ENCODE data around the gene OR2G6. TPM values are rescaled to one million over a fixed set of nuclear protein-coding genes. Genes with fewer than 3 reads are reported as not detected.

OR2G6 gene
- total RNA-seq: not detected

DNA sequence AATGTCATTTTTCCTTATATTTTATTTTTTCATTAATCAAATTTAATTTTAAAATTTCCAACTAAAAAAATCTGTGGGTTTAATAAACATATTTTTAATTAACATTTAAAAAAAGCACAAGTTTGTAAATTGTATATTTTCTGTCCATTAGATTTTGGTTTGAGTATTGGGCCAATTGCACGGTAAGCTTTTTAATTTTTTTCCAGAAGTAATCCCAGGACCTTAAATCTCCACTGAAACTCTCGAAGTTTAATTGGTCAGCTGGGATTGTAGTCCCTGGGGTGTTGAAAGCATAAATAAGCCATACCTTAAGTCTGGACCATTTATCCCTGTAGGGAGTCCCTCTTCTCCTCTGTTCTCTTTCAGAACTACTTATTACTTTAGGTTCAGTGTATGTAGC, at the start of gene OR2G6:
Gene OR2G6 (plus strand): TSS at position 301 of the 400 bp plus-strand sequence. CDS start 13,574 bp downstream, outside the sequence.

DNA sequence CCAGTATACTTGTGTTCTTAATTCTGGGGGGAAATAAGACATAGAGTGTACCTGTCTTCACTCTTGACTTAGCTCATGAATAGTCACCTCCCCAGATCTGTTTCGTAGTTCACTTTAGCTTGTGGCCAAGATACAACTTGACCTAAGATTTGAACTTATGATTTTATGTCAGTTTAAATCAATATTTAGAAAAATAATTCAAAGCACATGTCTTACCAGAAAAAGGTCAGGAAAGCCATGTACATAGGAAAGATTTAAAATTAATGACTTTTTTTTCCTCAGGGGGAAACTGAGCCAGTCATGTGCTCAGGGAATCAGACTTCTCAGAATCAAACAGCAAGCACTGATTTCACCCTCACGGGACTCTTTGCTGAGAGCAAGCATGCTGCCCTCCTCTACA, 34.8 kb upstream of the OR2G6 start, which contains the start of gene OR2T3:
Gene OR2T3 (plus strand): TSS at position 301 of the 400 bp plus-strand sequence. CDS start 0 bp downstream, at position 301.

GRCh38 chr1:248488289-248488688, 19.6 kb upstream of the OR2G6 start, which contains the start of gene OR2T5:
TSS of gene OR2T5 (plus strand) at chr1:248488589. CDS start at chr1:248488589, 0 bp downstream.

GRCh38 chr1:248562672-248563071, 54.8 kb downstream of the OR2G6 start, which contains the start of gene OR2T29:
TSS of gene OR2T29 (minus strand) at chr1:248562772. CDS start at chr1:248559491, 3,281 bp downstream.

GRCh38 chr1:248574657-248575056, 66.8 kb downstream of the OR2G6 start, which contains the start of gene OR2T34:
TSS of gene OR2T34 (minus strand) at chr1:248574757. CDS start at chr1:248574757, 0 bp downstream.

Other genes starting within 250 kb of the OR2G6 start
- not detected for gene OR2T33, start 230.1 kb upstream of the OR2G6 start, total RNA-seq
- not detected for gene OR2T12, start 204.6 kb upstream of the OR2G6 start, total RNA-seq
- gene OR2M7, start 183.5 kb upstream of the OR2G6 start, total RNA-seq: not detected
- not detected for gene OR14C36, start 159.3 kb upstream of the OR2G6 start, total RNA-seq
- gene OR2T4, start 146.4 kb upstream of the OR2G6 start, total RNA-seq: not detected
- gene OR2T6, start 132.3 kb upstream of the OR2G6 start, total RNA-seq: not detected
- not detected for gene OR2T1, start 105.0 kb upstream of the OR2G6 start, total RNA-seq
- not detected for gene OR2T2, start 62.4 kb upstream of the OR2G6 start, total RNA-seq
- not detected for gene OR2T3, start 34.7 kb upstream of the OR2G6 start, total RNA-seq
- not detected for gene OR2T5, start 19.5 kb upstream of the OR2G6 start, total RNA-seq
- gene OR2T29, start 54.7 kb downstream of the OR2G6 start, total RNA-seq: not detected
- not detected for gene OR2T34, start 66.7 kb downstream of the OR2G6 start, total RNA-seq
- not detected for gene OR2T10, start 89.6 kb downstream of the OR2G6 start, total RNA-seq
- not detected for gene OR2T11, start 127.0 kb downstream of the OR2G6 start, total RNA-seq
- gene OR2T35, start 137.2 kb downstream of the OR2G6 start, total RNA-seq: not detected
- not detected for gene OR2T27, start 147.5 kb downstream of the OR2G6 start, total RNA-seq
- gene OR14I1, start 194.7 kb downstream of the OR2G6 start, total RNA-seq: not detected
- gene LYPD8, start 247.7 kb downstream of the OR2G6 start, total RNA-seq: not detected

Measured in parietal lobe (tissue), 1 donor.